Measurements from ENCODE around the gene VDR.

DNA sequence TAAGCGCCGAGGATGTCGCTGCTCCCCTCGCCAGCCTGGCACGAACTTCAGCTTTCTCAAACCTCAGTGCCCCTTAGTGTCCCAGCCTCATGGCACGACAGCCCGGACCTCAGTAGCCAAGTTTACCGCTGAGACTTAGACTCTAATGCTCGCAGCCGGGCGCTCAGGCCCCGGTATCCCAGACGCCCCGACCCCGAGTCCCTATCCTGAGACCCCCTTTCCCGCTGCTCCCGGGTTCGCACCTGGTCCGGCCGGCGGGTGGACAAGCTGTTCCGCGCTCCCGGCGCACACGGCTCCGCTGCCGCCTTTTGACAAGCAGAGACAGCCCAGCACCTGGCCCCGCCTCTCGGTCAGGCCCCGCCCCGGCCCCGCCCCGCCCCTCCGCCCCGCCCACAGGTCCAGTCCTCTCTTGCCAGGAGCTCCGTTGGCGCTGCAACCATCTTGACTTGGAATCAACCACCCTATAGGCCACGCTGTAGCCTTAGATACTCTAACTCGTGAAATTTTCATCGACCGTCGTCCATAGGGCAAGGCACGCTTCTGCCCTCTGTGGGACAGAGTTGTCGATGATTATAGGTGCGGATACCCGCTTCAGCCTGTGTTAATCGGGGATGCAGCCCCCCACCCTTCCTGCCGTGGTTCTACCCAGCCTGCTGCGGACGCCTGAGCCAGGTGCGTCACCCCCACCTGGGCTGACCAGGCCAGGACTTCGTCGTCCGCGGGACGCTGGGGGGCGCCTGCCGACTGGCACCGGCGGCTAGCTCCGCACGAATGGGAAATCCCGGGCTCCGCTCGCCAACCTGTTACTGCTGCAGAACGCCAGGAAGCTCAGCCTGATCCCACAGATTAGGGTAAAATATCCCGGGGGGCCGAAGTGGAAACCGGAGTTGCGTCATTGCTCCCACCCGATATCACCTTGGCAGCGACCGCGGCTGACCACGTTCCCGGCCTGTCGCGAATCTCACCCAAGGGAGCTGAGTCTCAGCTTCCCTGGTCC lies at the start of gene VDR:
- no peak for TF ChIP-seq POLR2AphosphoS5 (IDR thresholded peaks at IDR 0.05; ENCODE audit: low read depth, low read length)
- TF ChIP-seq POLR2A (IDR thresholded peaks at IDR 0.05; ENCODE audit: low read depth, low read length), result no peak
- TF ChIP-seq TAF1 (IDR thresholded peaks at IDR 0.05; ENCODE audit: low read depth, low read length), result no peak
- no peak for TF ChIP-seq PAX5 (IDR thresholded peaks at IDR 0.05; ENCODE audit: insufficient read depth, low read length, severe bottlenecking)
- no peak for TF ChIP-seq SPI1 (IDR thresholded peaks at IDR 0.05; ENCODE audit: low read depth, low read length)
